GM23248 (cell line): Measurements from ENCODE around the gene ABI3.

Experiments used
- EZH2 ChIP-seq: fragments of 200-600 bp; sonication (generic); IDR thresholded peaks from 2 replicates; pipeline ENCODE4 v1.6.1; 2018; ENCODE audit warnings: antibody characterized with exemption, mild to moderate bottlenecking; ENCODE audit not compliant: insufficient read depth, poor library complexity, severe bottlenecking
- EZH2phosphoT487 ChIP-seq: fragments of 200-600 bp; sonication (generic); IDR thresholded peaks from 2 replicates; pipeline ENCODE4 v1.6.1; 2018; ENCODE audit warnings: antibody characterized with exemption, moderate library complexity, mild to moderate bottlenecking, low read depth; ENCODE audit not compliant: insufficient read depth

DNA sequence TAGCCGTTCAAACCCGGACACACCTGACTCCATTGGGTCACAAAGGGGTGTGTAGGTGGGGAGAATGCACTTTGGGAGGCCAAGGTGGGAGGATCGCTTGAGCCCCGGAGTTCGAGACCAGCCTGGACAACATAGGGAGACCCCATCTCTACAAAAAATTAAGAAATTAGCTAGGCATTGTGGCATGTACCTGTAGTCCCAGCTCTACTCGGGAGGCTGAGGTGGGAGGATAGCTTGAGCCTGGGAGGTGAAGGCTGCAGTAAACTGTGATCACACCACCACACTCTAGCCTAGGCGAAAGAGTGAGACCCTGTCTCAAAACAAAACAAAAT, 21.0 kb downstream of the ABI3 start:
- TF ChIP-seq EZH2 (no peak), EZH2phosphoT487 (no peak)
